Prostate gland (tissue), 2 donors: ENCODE results near the gene ATRN. TPM values are rescaled to one million over a fixed set of nuclear protein-coding genes. Genes with fewer than 3 reads are reported as not detected.
A peak's percentile ranks its signal among the peaks of the same experiment; 100 is the strongest.

ENCODE experiments used
- DNase-seq: peaks from one replicate; pipeline ENCODE4 v3.0.0-alpha.2; 2019; ENCODE audit warnings: low spot score
- H3K27ac ChIP-seq, 2 donors: fragments of 200-600 bp; sonication (generic); 2 replicates each; pipeline ENCODE4 v1.5.1; 2017 to 2019
- H3K27me3 ChIP-seq: fragments of 200-600 bp; sonication (generic); replicated peaks from 2 replicates; pipeline ENCODE4 v1.5.1; 2019; ENCODE audit not compliant: insufficient read depth
- H3K36me3 ChIP-seq, 2 donors: fragments of 200-600 bp; sonication (generic); 1 replicate in 1 of 2; 2 replicates in 1 of 2; pipeline versions ENCODE4 v1.5.1 to v1.8.1; 2017 to 2019
- H3K4me1 ChIP-seq: fragments of 200-600 bp; sonication (generic); replicated peaks from 2 replicates; pipeline ENCODE4 v1.5.1; 2019
- H3K4me3 ChIP-seq, 2 donors: fragments of 200-600 bp; sonication (generic); 2 replicates each; pipeline ENCODE4 v1.5.1; 2017 to 2019
- H3K9me3 ChIP-seq: fragments of 200-600 bp; sonication (generic); 2 replicates; pipeline ENCODE4 v1.5.1; 2017
- CTCF ChIP-seq, 4 experiments: fragments of 200-600 bp in 2 of 4; fragments of 450-650 bp in 2 of 4; sonication (generic) in 2 of 4; IDR thresholded peaks; 1 replicate in 3 of 4; 2 replicates in 1 of 4; pipeline ENCODE4 v1.5.1; 2016 to 2019; ENCODE audit warnings: antibody characterized with exemption in 4 of 4, mild to moderate bottlenecking in 2 of 4, moderate library complexity in 2 of 4
- POLR2A ChIP-seq: fragments of 450-650 bp; IDR thresholded peaks from one replicate; pipeline ENCODE4 v1.6.1; 2016; ENCODE audit warnings: antibody characterized with exemption, mild to moderate bottlenecking
- POLR2AphosphoS5 ChIP-seq: sonication (generic); formaldehyde crosslinking; IDR thresholded peaks from one replicate; pipeline ENCODE4 v1.6.1; 2017; ENCODE audit warnings: antibody characterized with exemption
- WGBS: methylation state at CpG from one replicate; pipeline ENCODE4 v1.1.5; 2018; 5-methylcytosine and 5-hydroxymethylcytosine counted together
- intact Hi-C: fragments of 100-400 bp; cut with DNase I; formaldehyde crosslinking; loops from one replicate; pipeline ENCODE4 v1.14.2; 2022
- total RNA-seq, 2 donors: library from RNA; depleted of rRNA; stranded (reverse); fragments of >200 nt; gene quantifications; one replicate each; pipeline ENCODE4 v1.1.0, GENCODE V29; 2016

Gene ATRN
- total RNA-seq, 2 donors from 2014 or later = 34.6 to 38.1 TPM

- Histone ChIP-seq H3K4me1 (no peaks in the 10 kb centered on the region), H3K36me3 (no peaks in the 10 kb centered on the region), H3K27me3 (no peaks in the 10 kb centered on the region), H3K4me3 (no peak overlapping the region), H3K27ac (no peak overlapping the region), H3K9me3 (no peaks in the 10 kb centered on the region)
- DNase-seq = no peak
- TF ChIP-seq POLR2AphosphoS5 = no peak
- TF ChIP-seq CTCF (IDR thresholded peaks at IDR 0.05) = no peak
- no peak for TF ChIP-seq POLR2A
- 77% methylated on average over 4 of the region's 4 CpGs for WGBS
- intact Hi-C loops = no loop called here
Measured at GRCh38 chr20:3464166-3464565, 6.7 kb upstream of the ATRN start.

GRCh38 chr20:3465301-3465700 is 5.5 kb upstream of the ATRN start:
- intact Hi-C loops = no loop called here
- Histone ChIP-seq H3K9me3 (no peaks in the 10 kb centered on the region), H3K4me3 (no peak overlapping the region), H3K4me1 (no peaks in the 10 kb centered on the region), H3K36me3 (no peaks in the 10 kb centered on the region), H3K27ac (no peak overlapping the region), H3K27me3 (no peaks in the 10 kb centered on the region)
- DNase-seq = no peak
- TF ChIP-seq POLR2A (no peak), POLR2AphosphoS5 (no peak), CTCF (IDR thresholded peaks at IDR 0.05) (no peak)
- 24% methylated on average over 1 of the region's 1 CpG for WGBS

- Histone ChIP-seq H3K9me3 (no peaks in the 10 kb centered on the region), H3K27ac (peak overlapping the region; percentile 69 to 83), H3K4me1 (peaks cover 6% of the 10 kb centered on the region), H3K4me3 (peak overlapping the region; percentile 92 to 98), H3K27me3 (no peaks in the 10 kb centered on the region), H3K36me3 (no peaks in the 10 kb centered on the region)
- no peak for DNase-seq
- no peak for TF ChIP-seq CTCF (IDR thresholded peaks at IDR 0.05)
- TF ChIP-seq POLR2AphosphoS5 = no peak
- TF ChIP-seq POLR2A = no peak
- WGBS = 41% methylated on average over 13 of the region's 13 CpGs
- intact Hi-C loops = loop anchor here (5.0 kb wide), 1 partner anchor 63 kb away; the partner anchor contains the start of gene DNAAF9
Measured at GRCh38 chr20:3470208-3470626, 601 bp upstream of the ATRN start.

GRCh38 chr20:3471397-3472021 is 691 bp downstream of the ATRN start:
- Histone ChIP-seq H3K9me3 (no peaks in the 10 kb centered on the region), H3K36me3 (no peaks in the 10 kb centered on the region), H3K4me1 (peaks cover 6% of the 10 kb centered on the region), H3K27ac (peak overlapping the region; percentile 69 to 83), H3K27me3 (no peaks in the 10 kb centered on the region), H3K4me3 (peak overlapping the region; percentile 92 to 98)
- WGBS = under 1% methylated on average over 30 of the region's 30 CpGs
- intact Hi-C loops = loop anchor here (5.0 kb wide), 1 partner anchor 64 kb away; the partner anchor contains the start of gene DNAAF9
- no peak for DNase-seq
- TF ChIP-seq POLR2AphosphoS5 (no peak), CTCF (IDR thresholded peaks at IDR 0.05) (no peak), POLR2A (no peak)

- Histone ChIP-seq H3K9me3 (no peaks in the 10 kb centered on the region), H3K27me3 (no peaks in the 10 kb centered on the region), H3K36me3 (no peaks in the 10 kb centered on the region), H3K27ac (no peak overlapping the region), H3K4me3 (peak overlapping the region; percentile 92 to 98), H3K4me1 (peaks cover 6% of the 10 kb centered on the region)
- intact Hi-C loops = loop anchor here (5.0 kb wide), 1 partner anchor 65 kb away; the partner anchor contains the start of gene DNAAF9
- TF ChIP-seq CTCF (IDR thresholded peaks at IDR 0.05) (no peak), POLR2A (no peak), POLR2AphosphoS5 (no peak)
- no peak for DNase-seq
- WGBS = 68% methylated on average over 3 of the region's 3 CpGs
Measured at GRCh38 chr20:3472105-3472504, 1.3 kb downstream of the ATRN start.
